Body of pancreas (tissue), 4 donors: Measurements from ENCODE around the gene SMARCB1.

ENCODE experiments used
- CTCF ChIP-seq, 7 experiments: fragments of 450-650 bp in 4 of 7; fragments of 200-600 bp in 3 of 7; sonication (generic) in 3 of 7; IDR thresholded peaks; one replicate each; pipeline ENCODE4 v1.5.1; 2016 to 2019; ENCODE audit warnings: antibody characterized with exemption in 7 of 7
- POLR2A ChIP-seq, 3 donors: fragments of 450-650 bp; IDR thresholded peaks; one replicate each; pipeline ENCODE4 v1.6.1; 2016; ENCODE audit warnings: antibody characterized with exemption in 3 of 3, mild to moderate bottlenecking in 2 of 3

- TF ChIP-seq CTCF (IDR thresholded peaks at IDR 0.05) (no peak), POLR2A (IDR thresholded peaks at IDR 0.05) (no peak)
Measured at GRCh38 chr22:23828800-23829680, 42.3 kb downstream of the SMARCB1 start.
